ENCODE data around the gene ADAM21. TPM values are rescaled to one million over a fixed set of nuclear protein-coding genes. Genes with fewer than 3 reads are reported as not detected.
"Not testable (repeated sequence)": the region's sequence is repeated elsewhere in the genome, so short reads cannot be mapped to it uniquely, and the experiment has no call there.

Gene ADAM21
- 0.12 TPM for polyA plus RNA-seq (2013, experiment 1 of 2; ENCODE audit: insufficient read length)
- 0.28 TPM for polyA plus RNA-seq (2013, experiment 2 of 2; ENCODE audit: insufficient read length)

- no peak for DNase-seq
Measured at GRCh38 chr14:70451874-70452273, at the start of gene ADAM21. Gene ADAM21, plus strand, starts transcription at chr14:70452174. Its CDS starts 5,326 bp downstream, at chr14:70457500.

GRCh38 chr14:70403335-70403734 lies 48.6 kb upstream of the ADAM21 start:
- DNase-seq: peak; percentile 3

- not testable (repeated sequence) for DNase-seq
Measured at GRCh38 chr14:70406216-70406615, 45.8 kb upstream of the ADAM21 start.

GRCh38 chr14:70407621-70408020 lies 44.4 kb upstream of the ADAM21 start:
- no peak for DNase-seq

- no peak for DNase-seq
Measured at GRCh38 chr14:70415788-70416187, 36.2 kb upstream of the ADAM21 start.

- DNase-seq: peak; percentile 18
Measured at GRCh38 chr14:70416338-70416724, 35.6 kb upstream of the ADAM21 start.

- peak; percentile 72 for DNase-seq
Measured at GRCh38 chr14:70416725-70417349, 35.1 kb upstream of the ADAM21 start, which contains the start of gene SYNJ2BP. Gene SYNJ2BP, minus strand, starts transcription at chr14:70417090. Its CDS starts 127 bp downstream, at chr14:70416963.

- DNase-seq: not testable (repeated sequence)
Measured at GRCh38 chr14:70419270-70419931, 32.6 kb upstream of the ADAM21 start.

GRCh38 chr14:70422538-70422937 lies 29.4 kb upstream of the ADAM21 start:
- DNase-seq: no peak

- DNase-seq: no peak
Measured at GRCh38 chr14:70425354-70425753, 26.6 kb upstream of the ADAM21 start.

GRCh38 chr14:70426555-70426954 lies 25.4 kb upstream of the ADAM21 start:
- DNase-seq: not testable (repeated sequence)

GRCh38 chr14:70436867-70437266 lies 15.1 kb upstream of the ADAM21 start:
- DNase-seq: no peak

- no peak for DNase-seq
Measured at GRCh38 chr14:70441641-70442040, 10.3 kb upstream of the ADAM21 start.

- no peak for DNase-seq
Measured at GRCh38 chr14:70442750-70443149, 9.2 kb upstream of the ADAM21 start.

GRCh38 chr14:70448633-70449340 lies 3.2 kb upstream of the ADAM21 start:
- DNase-seq: no peak

- DNase-seq: no peak
Measured at GRCh38 chr14:70454731-70455130, 2.8 kb downstream of the ADAM21 start.

- no peak for DNase-seq
Measured at GRCh38 chr14:70468731-70469130, 16.8 kb downstream of the ADAM21 start.

- DNase-seq: not testable (repeated sequence)
Measured at GRCh38 chr14:70470863-70471563, 19.0 kb downstream of the ADAM21 start.

- no peak for DNase-seq
Measured at GRCh38 chr14:70472253-70473159, 20.5 kb downstream of the ADAM21 start.

- no peak for DNase-seq
Measured at GRCh38 chr14:70473825-70474224, 21.9 kb downstream of the ADAM21 start.

GRCh38 chr14:70475459-70475858 lies 23.5 kb downstream of the ADAM21 start:
- DNase-seq: not testable (repeated sequence)
